Kidney (tissue), 14 donors: ENCODE results near the gene SLC15A4. TPM values are rescaled to one million over a fixed set of nuclear protein-coding genes. Genes with fewer than 3 reads are reported as not detected.

Source experiments
- DNase-seq, 5 donors: peaks; one replicate each; pipeline ENCODE4 v3.0.0-alpha.2; 2013 to 2020
- FAIRE-seq: peaks from 2 replicates; lab custom pipeline; 2012; peaks lifted over from hg19 to GRCh38; lab: Jason Lieb, UNC
- H3K27ac ChIP-seq, 2 donors: one replicate each; pipeline ENCODE4 v1.7.0; 2013; ENCODE audit warnings: low read depth in 2 of 2, low read length in 2 of 2, inconsistent platforms in 1 of 2
- H3K27me3 ChIP-seq: one replicate; pipeline ENCODE4 v1.7.1; 2013; ENCODE audit warnings: low read length, inconsistent platforms; ENCODE audit not compliant: control insufficient read depth, insufficient read depth
- H3K36me3 ChIP-seq, 3 donors: one replicate each; pipeline versions ENCODE4 v1.7.0 to v1.7.1; 2013; ENCODE audit warnings: low read length in 3 of 3, control low read depth in 1 of 3, inconsistent platforms in 1 of 3; ENCODE audit not compliant: insufficient read depth in 3 of 3, control insufficient read depth in 2 of 3
- H3K4me1 ChIP-seq, 3 donors: one replicate each; pipeline versions ENCODE4 v1.7.0 to v1.7.1; 2013; ENCODE audit warnings: low read length in 3 of 3, inconsistent platforms in 1 of 3, low read depth in 1 of 3; ENCODE audit not compliant: control insufficient read depth in 2 of 3, insufficient read depth in 2 of 3
- H3K4me3 ChIP-seq, 3 donors: one replicate each; pipeline versions ENCODE4 v1.7.0 to v1.8.1; 2013; ENCODE audit warnings: low read length in 3 of 3, control low read depth in 1 of 3, inconsistent platforms in 1 of 3
- H3K9ac ChIP-seq, 3 donors: one replicate each; pipeline versions ENCODE4 v1.7.0 to v1.7.1; 2013; ENCODE audit warnings: low read length in 3 of 3, control low read depth in 1 of 3, inconsistent platforms in 1 of 3
- H3K9me3 ChIP-seq, 3 donors: one replicate each; pipeline versions ENCODE4 v1.7.0 to v1.7.1; 2013; ENCODE audit warnings: low read length in 3 of 3, control low read depth in 1 of 3, inconsistent platforms in 1 of 3; ENCODE audit not compliant: control insufficient read depth in 2 of 3, insufficient read depth in 1 of 3
- intact Hi-C: fragments of 100-400 bp; cut with DNase I; formaldehyde crosslinking; loops from one replicate; pipeline ENCODE4 v1.11.1; 2022
- polyA plus RNA-seq: library from polyadenylated mRNA; stranded (reverse); fragments of 350-450 nt; fragmentation: Illumina TruSeq; extraction: RNeasy Lipid Tissue Mini Kit (QIAGEN cat#74804); gene quantifications from one replicate; pipeline ENCODE4 v1.2.3, GENCODE V29; 2014; ENCODE audit warnings: low read depth, low replicate concordance; ENCODE audit not compliant: insufficient read depth
- total RNA-seq: library from RNA; stranded (reverse); fragmentation: NEBNext Ultra II Directional; extraction: Animal tissue kit (Norgen Biotek cat#: 25700); gene quantifications from one replicate; pipeline ENCODE4 v1.2.1, GENCODE V29; 2021
- TF ChIP-seq, protein P1 (sequence below): IDR thresholded peaks from 3 replicates; pipeline ENCODE4 v1.5.1; 2012; ENCODE audit warnings: mild to moderate bottlenecking, moderate library complexity, borderline replicate concordance; ENCODE audit not compliant: insufficient read depth; ENCODE audit errors: extremely low read depth
- donor health status: control.
- donor health status: control.
- donor health status: control.
- donor health status: control.
- donor health status: control.
- donor health status: DM: yes; HTN: yes; CAD: no.
- donor health status: Normal renal cell carcinoma (clear cell type).

The SLC15A4 gene
- total and polyA plus RNA-seq, 2 donors from 2014 or later = 11.3 to 32.4 TPM

DNA sequence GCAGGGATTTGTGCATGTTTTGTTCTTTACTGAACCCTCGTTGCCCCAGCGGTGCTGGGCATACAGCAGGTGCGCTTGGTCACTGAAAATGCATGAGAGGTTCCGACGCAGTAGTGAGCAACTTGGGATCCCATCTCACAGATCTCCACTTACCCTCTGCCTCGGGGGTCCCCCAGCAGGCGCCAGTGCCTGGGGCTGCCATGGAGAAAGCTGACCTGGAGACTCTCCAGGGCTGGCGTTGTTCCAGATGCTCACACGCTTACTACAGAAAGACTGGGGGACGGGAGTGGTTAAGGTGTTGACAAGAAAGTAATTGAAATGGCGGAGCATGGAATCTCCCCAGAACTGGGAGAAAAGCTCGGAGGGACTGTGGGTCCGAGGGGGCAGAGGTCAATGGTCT lies 43.7 kb upstream of the SLC15A4 start:
- no peak overlapping the region for H3K9ac ChIP-seq
- intact Hi-C loops = no loop called here
- DNase-seq (no peak), FAIRE-seq (no peak)
- H3K9me3 ChIP-seq = no peaks in the 10 kb centered on the region
- no peaks in the 10 kb centered on the region for H3K4me1 ChIP-seq
- H3K4me3 ChIP-seq = no peak overlapping the region
- no peaks in the 10 kb centered on the region for H3K27me3 ChIP-seq
- no peak overlapping the region for H3K27ac ChIP-seq
- H3K36me3 ChIP-seq = no peaks in the 10 kb centered on the region
- TF ChIP-seq, protein P1, sequence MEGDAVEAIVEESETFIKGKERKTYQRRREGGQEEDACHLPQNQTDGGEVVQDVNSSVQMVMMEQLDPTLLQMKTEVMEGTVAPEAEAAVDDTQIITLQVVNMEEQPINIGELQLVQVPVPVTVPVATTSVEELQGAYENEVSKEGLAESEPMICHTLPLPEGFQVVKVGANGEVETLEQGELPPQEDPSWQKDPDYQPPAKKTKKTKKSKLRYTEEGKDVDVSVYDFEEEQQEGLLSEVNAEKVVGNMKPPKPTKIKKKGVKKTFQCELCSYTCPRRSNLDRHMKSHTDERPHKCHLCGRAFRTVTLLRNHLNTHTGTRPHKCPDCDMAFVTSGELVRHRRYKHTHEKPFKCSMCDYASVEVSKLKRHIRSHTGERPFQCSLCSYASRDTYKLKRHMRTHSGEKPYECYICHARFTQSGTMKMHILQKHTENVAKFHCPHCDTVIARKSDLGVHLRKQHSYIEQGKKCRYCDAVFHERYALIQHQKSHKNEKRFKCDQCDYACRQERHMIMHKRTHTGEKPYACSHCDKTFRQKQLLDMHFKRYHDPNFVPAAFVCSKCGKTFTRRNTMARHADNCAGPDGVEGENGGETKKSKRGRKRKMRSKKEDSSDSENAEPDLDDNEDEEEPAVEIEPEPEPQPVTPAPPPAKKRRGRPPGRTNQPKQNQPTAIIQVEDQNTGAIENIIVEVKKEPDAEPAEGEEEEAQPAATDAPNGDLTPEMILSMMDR = no peak

DNA sequence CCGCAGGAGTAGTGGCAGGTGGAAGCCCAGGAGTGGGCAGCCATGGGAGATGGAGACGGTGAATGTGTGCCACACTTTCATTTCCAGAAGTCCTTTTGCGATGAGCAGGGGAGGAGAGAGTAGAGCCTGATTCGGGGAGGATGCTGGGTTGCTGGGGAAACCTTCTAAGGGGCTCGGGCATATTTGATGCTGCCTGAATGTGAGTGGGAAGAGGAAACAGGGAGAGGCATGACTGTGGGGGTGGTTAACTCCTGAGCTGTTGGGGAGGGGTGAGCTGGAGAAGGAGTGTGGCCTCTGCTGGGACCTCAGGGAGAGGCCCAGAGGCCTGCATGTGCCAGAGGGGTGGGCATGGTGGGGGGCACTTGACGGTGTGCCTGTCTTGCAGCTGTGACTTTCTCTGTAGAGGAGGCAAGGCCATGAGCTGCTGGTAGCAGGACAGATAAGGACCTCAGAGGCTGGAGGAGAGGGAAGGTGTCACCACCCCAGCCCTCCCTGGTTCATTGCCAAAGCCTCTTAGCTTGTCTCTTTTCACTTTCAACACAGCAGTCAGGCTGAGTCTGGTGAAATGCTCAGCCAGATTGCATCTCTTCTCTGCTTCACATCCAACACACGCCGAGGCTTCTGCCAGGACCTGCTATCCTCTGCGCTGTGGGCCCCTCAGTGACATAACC lies 40.9 kb upstream of the SLC15A4 start:
- Histone ChIP-seq H3K27ac (no peak overlapping the region), H3K4me1 (peaks cover 0 to 2% (median 0%) of the 10 kb centered on the region in 3 donors), H3K27me3 (no peaks in the 10 kb centered on the region), H3K36me3 (no peaks in the 10 kb centered on the region), H3K4me3 (no peak overlapping the region), H3K9ac (no peak overlapping the region), H3K9me3 (no peaks in the 10 kb centered on the region)
- intact Hi-C loops = no loop called here
- FAIRE-seq (no peak), DNase-seq (no peak)
- TF ChIP-seq, protein P1 = no peak

DNA sequence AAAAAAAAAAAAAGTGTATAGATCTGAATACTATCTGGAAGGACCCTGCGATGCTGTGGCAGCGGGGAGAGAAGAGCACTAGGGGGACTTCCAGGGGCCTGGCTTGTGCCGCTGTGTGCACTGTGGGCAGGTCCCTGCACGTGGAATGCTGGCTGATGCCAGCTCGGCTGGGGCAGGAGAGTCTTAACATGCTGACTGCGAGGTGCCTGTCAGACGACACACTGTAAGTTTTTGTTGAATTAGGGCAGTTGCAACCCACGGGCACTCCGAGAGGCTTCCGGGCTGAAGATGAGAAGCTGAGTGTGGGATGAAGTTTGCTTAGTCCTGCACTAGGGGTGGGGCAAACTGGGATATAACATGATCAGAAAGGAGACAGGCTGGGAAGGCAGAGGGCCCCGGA lies 40.2 kb upstream of the SLC15A4 start:
- Histone ChIP-seq H3K4me1 (peaks cover 0 to 2% (median 0%) of the 10 kb centered on the region in 3 donors), H3K4me3 (no peak overlapping the region), H3K27me3 (no peaks in the 10 kb centered on the region), H3K9me3 (no peaks in the 10 kb centered on the region), H3K9ac (no peak overlapping the region), H3K27ac (no peak overlapping the region), H3K36me3 (no peaks in the 10 kb centered on the region)
- FAIRE-seq (no peak), DNase-seq (no peak)
- TF ChIP-seq, protein P1 = no peak
- intact Hi-C loops = no loop called here
